OCI-LY3 (cell line): Measurements from ENCODE around the gene RBM17.

Experiments used
- H2AFZ ChIP-seq: fragments of 200-600, 300-600 bp; shearing (Covaris generic); 2 replicates; pipeline ENCODE4 v1.6.0; 2014; ENCODE audit warnings: antibody characterized with exemption, low read depth, low read length
- H3K27ac ChIP-seq: fragments of 200-600, 300-600 bp; sonication (generic); 2 replicates; pipeline ENCODE4 v1.5.1; 2014; ENCODE audit warnings: mild to moderate bottlenecking, low read length, moderate library complexity, mixed read lengths
- H3K27me3 ChIP-seq: fragments of 200-600, 300-600 bp; sonication (generic); 2 replicates; pipeline ENCODE4 v1.6.1; 2014; ENCODE audit warnings: low read depth, low read length, mixed read lengths
- H3K36me3 ChIP-seq: fragments of 200-600, 300-600 bp; sonication (generic); replicated peaks from 2 replicates; pipeline ENCODE3; 2014; ENCODE audit warnings: low read depth, low read length, mixed read lengths
- H3K4me1 ChIP-seq: fragments of 300-600, 200-600 bp; sonication (generic); 2 replicates; pipeline ENCODE4 v1.6.1; 2014; ENCODE audit warnings: low read length, mixed read lengths
- H3K4me2 ChIP-seq: fragments of 200-600, 300-600 bp; sonication (generic); 2 replicates; pipeline ENCODE4 v1.6.1; 2014; ENCODE audit warnings: low read length, mixed read lengths
- H3K4me3 ChIP-seq: fragments of 300-600, 200-600 bp; sonication (generic); 2 replicates; pipeline ENCODE4 v1.5.1; 2014; ENCODE audit warnings: antibody characterized with exemption, mild to moderate bottlenecking, low read length, moderate library complexity
- H3K79me2 ChIP-seq: fragments of 300-600, 200-600 bp; shearing (Covaris generic); 2 replicates; pipeline ENCODE4 v1.6.1; 2014; ENCODE audit warnings: mild to moderate bottlenecking, low read length, mixed read lengths
- H3K9ac ChIP-seq: fragments of 300-600, 200-600 bp; shearing (Covaris generic); 2 replicates; pipeline ENCODE4 v1.6.0; 2014; ENCODE audit warnings: mild to moderate bottlenecking, low read length, moderate library complexity
- H3K9me3 ChIP-seq: fragments of 200-600, 300-600 bp; shearing (Covaris generic); 2 replicates; pipeline ENCODE4 v1.6.1; 2014; ENCODE audit warnings: low read length, mixed read lengths; ENCODE audit not compliant: insufficient read depth
- H4K20me1 ChIP-seq: fragments of 200-600, 300-600 bp; sonication (generic); 2 replicates; pipeline ENCODE4 v1.6.1; 2016; ENCODE audit warnings: low read length, mixed read lengths; ENCODE audit not compliant: insufficient read depth
- CTCF ChIP-seq: fragments of 200-600, 300-600 bp; sonication (generic); IDR thresholded peaks from 2 replicates; pipeline ENCODE4 v1.5.1; 2014; ENCODE audit warnings: antibody characterized with exemption, low read length, low read depth
- EZH2phosphoT487 ChIP-seq: fragments of 200-600 bp; shearing (Covaris generic); IDR thresholded peaks from 2 replicates; pipeline ENCODE4 v1.6.1; 2018; ENCODE audit warnings: antibody characterized with exemption, mixed run types, low read depth

The RBM17 gene

DNA sequence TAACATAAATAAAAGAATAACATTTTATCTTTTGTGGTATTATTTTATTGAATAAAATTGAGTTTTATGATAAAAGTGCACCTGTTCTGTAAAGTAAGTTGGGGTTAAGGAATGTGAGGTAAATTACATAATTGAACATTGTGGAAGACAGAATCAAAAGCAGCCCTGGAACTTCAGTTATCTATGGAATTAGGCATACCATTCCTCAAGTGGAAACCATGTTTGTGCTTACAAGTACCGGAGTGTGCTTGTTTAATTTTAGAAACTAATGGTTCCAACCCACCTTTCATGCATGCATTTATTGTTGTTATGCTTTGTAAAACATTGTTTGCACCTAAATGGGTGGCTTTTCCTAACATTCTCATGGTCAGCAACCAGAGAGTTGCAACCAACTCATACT is 28.0 kb downstream of the RBM17 start:
- no peak overlapping the region for H2AFZ ChIP-seq
- peaks cover 35% of the 10 kb centered on the region for H3K36me3 ChIP-seq
- peaks cover 13% of the 10 kb centered on the region for H3K4me1 ChIP-seq
- 0 out of 2 replicates have a peak, but pooled peaks cover under 1% of the 10 kb centered on the region for H4K20me1 ChIP-seq
- TF ChIP-seq CTCF, result no peak
- no peak for TF ChIP-seq EZH2phosphoT487
- no peaks in the 10 kb centered on the region for H3K27me3 ChIP-seq
- H3K4me2 ChIP-seq, result no peak overlapping the region
- no peak overlapping the region for H3K27ac ChIP-seq
- H3K4me3 ChIP-seq, result no peak overlapping the region
- no peak overlapping the region for H3K9ac ChIP-seq
- no peaks in the 10 kb centered on the region for H3K79me2 ChIP-seq
- H3K9me3 ChIP-seq, result no peaks in the 10 kb centered on the region

GRCh38 chr10:6117711-6118110 is 28.9 kb downstream of the RBM17 start:
- Histone ChIP-seq H3K4me3 (no peak overlapping the region), H3K9me3 (no peaks in the 10 kb centered on the region), H3K4me2 (no peak overlapping the region), H3K4me1 (peaks cover 13% of the 10 kb centered on the region), H3K79me2 (no peaks in the 10 kb centered on the region), H3K27me3 (no peaks in the 10 kb centered on the region), H4K20me1 (no peaks in the 10 kb centered on the region), H3K27ac (no peak overlapping the region), H2AFZ (no peak overlapping the region), H3K36me3 (peaks cover 27% of the 10 kb centered on the region), H3K9ac (no peak overlapping the region)
- TF ChIP-seq EZH2phosphoT487 (no peak), CTCF (no peak)

GRCh38 chr10:6119423-6119822 is 30.6 kb downstream of the RBM17 start:
- Histone ChIP-seq H3K79me2 (no peaks in the 10 kb centered on the region), H3K4me2 (no peak overlapping the region), H4K20me1 (no peaks in the 10 kb centered on the region), H3K36me3 (peaks cover 10% of the 10 kb centered on the region), H3K9ac (no peak overlapping the region), H3K4me1 (peaks cover 16% of the 10 kb centered on the region), H3K9me3 (no peaks in the 10 kb centered on the region), H2AFZ (no peak overlapping the region), H3K4me3 (no peak overlapping the region), H3K27me3 (no peaks in the 10 kb centered on the region), H3K27ac (no peak overlapping the region)
- no peak for TF ChIP-seq CTCF
- no peak for TF ChIP-seq EZH2phosphoT487

DNA sequence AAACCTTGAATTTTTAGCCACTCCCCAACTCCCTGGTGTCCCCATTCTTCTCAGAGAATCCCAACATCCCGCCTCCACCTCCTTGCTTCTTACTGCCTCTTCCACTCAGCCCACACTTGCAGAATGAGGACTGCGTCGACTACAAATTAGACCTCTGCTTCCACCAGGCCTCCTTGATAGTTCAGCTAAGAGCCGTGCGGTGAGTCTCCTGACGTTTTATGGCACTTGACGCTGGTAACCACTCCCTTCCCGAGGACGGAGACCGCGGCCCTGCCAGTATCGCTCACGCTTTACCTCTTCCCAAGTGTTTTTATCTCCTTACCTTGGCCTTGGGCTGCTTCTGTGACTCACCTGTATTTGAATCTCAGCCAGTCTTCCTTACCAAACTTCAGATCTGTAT is 31.1 kb downstream of the RBM17 start:
- Histone ChIP-seq H3K4me3 (no peak overlapping the region), H3K27me3 (no peaks in the 10 kb centered on the region), H3K27ac (no peak overlapping the region), H4K20me1 (no peaks in the 10 kb centered on the region), H3K9ac (no peak overlapping the region), H2AFZ (no peak overlapping the region), H3K36me3 (peaks cover 5% of the 10 kb centered on the region), H3K79me2 (no peaks in the 10 kb centered on the region), H3K9me3 (no peaks in the 10 kb centered on the region), H3K4me2 (no peak overlapping the region), H3K4me1 (peaks cover 14% of the 10 kb centered on the region)
- TF ChIP-seq EZH2phosphoT487, result no peak
- no peak for TF ChIP-seq CTCF
